GM12878 (cell line): ENCODE measurements around the gene RBM15. TPM values are rescaled to one million over a fixed set of nuclear protein-coding genes. Genes with fewer than 3 reads are reported as not detected.

Experiments used
- CHD2 ChIP-seq: IDR thresholded peaks from 2 replicates; pipeline ENCODE4 v1.6.1; 2011; ENCODE audit warnings: low read depth, low read length, improper control_type of control experiment, borderline replicate concordance
- FOXK2 ChIP-seq: fragments of 450-650 bp; IDR thresholded peaks from 2 replicates; pipeline ENCODE4 v1.6.1; 2017; ENCODE audit warnings: mild to moderate bottlenecking, moderate library complexity
- HDAC6 ChIP-seq: fragments of 200-600 bp; sonication (generic); IDR thresholded peaks from one replicate; pipeline ENCODE4 v1.8.0; 2017; ENCODE audit warnings: antibody characterized with exemption; ENCODE audit not compliant: unreplicated experiment
- HDGF ChIP-seq: fragments of 450-650 bp; IDR thresholded peaks from 2 replicates; pipeline ENCODE4 v1.6.1; 2016; ENCODE audit warnings: antibody characterized with exemption
- MEF2B ChIP-seq: fragments of 450-650 bp; IDR thresholded peaks from 2 replicates; pipeline ENCODE4 v1.6.1; 2018; ENCODE audit warnings: mild to moderate bottlenecking, moderate library complexity; ENCODE audit not compliant: partially characterized antibody, poor library complexity, severe bottlenecking
- MYC ChIP-seq: IDR thresholded peaks from 2 replicates; pipeline ENCODE4 v1.6.1; 2011; ENCODE audit warnings: mild to moderate bottlenecking, low read length, moderate library complexity, inconsistent platforms; ENCODE audit not compliant: insufficient read depth, insufficient replicate concordance, insufficient read length, severe bottlenecking
- RAD51 ChIP-seq: fragments of 450-650 bp; IDR thresholded peaks from 2 replicates; pipeline ENCODE4 v1.6.1; 2016; ENCODE audit warnings: moderate library complexity, mild to moderate bottlenecking, inconsistent platforms
- RELA ChIP-seq: fragments of 450-650 bp; IDR thresholded peaks from 2 replicates; pipeline ENCODE4 v1.8.0; 2014; ENCODE audit warnings: borderline replicate concordance; ENCODE audit not compliant: partially characterized antibody
- WRNIP1 ChIP-seq: IDR thresholded peaks from 2 replicates; pipeline ENCODE4 v1.6.1; 2011; ENCODE audit warnings: low read depth, low read length, improper control_type of control experiment, borderline replicate concordance
- polyA plus RNA-seq, 11 experiments: library from polyadenylated mRNA; depleted of rRNA in 4 of 11; unstranded in 6 of 11; stranded (reverse) in 5 of 11; fragments of >200 nt; fragmentation: Nextera tagmentation in 4 of 11; fragmentation: Illumina TruSeq in 1 of 11; extraction: Ambion mirVana in 4 of 11; extraction: Trizol in 1 of 11; gene quantifications; 1 replicate in 1 of 11; 2 replicates in 10 of 11; pipeline versions ENCODE4 v1.2.1 to v1.2.3, GENCODE V29; 2011 to 2016; ENCODE audit warnings: inconsistent platforms in 2 of 11, missing spikeins in 2 of 11, low read depth in 1 of 11
- total RNA-seq, 4 experiments: library from RNA; depleted of rRNA in 3 of 4; stranded (reverse); fragments of >200 nt in 3 of 4; fragmentation: Illumina TruSeq in 1 of 4; extraction: Trizol in 1 of 4; gene quantifications; 2 replicates each; pipeline versions ENCODE4 v1.2.1 to v1.2.3, GENCODE V29; 2013 to 2021
- TF ChIP-seq, protein P1 (sequence below): IDR thresholded peaks from 2 replicates; pipeline ENCODE4 v1.6.1; 2012; ENCODE audit warnings: mild to moderate bottlenecking, low read depth, low read length
- TF ChIP-seq, protein P2 (sequence below): IDR thresholded peaks from 2 replicates; pipeline ENCODE4 v1.6.1; 2011; ENCODE audit warnings: mild to moderate bottlenecking, low read depth, low read length, moderate library complexity; ENCODE audit not compliant: insufficient replicate concordance

The RBM15 gene
- total and polyA plus RNA-seq, 10 of the 15 experiments (the other 5 are each of a cell fraction or from before 2014, with no cell fraction given) = 3.1 to 63.2 (median 26.7) TPM

DNA sequence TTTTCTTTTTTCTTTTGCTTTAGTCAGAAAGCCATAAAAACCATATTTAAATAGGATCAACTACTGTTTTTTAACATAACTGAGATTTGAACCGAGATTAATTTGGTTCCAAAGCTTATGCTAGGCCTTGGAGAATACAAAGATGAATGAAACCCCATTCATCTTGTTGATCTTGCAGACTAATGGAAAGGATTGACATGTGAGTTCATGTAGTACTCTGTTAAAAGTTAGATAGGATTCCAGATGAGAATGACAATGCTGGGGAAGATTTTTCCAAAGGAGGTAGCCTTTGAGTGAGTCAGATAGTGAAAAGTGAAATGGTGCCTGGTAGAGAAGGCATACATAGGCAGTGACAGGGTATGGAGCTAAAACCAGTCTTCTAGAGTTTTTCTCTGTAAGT is 22.7 kb downstream of the RBM15 start (continued):
- TF ChIP-seq, protein P1, sequence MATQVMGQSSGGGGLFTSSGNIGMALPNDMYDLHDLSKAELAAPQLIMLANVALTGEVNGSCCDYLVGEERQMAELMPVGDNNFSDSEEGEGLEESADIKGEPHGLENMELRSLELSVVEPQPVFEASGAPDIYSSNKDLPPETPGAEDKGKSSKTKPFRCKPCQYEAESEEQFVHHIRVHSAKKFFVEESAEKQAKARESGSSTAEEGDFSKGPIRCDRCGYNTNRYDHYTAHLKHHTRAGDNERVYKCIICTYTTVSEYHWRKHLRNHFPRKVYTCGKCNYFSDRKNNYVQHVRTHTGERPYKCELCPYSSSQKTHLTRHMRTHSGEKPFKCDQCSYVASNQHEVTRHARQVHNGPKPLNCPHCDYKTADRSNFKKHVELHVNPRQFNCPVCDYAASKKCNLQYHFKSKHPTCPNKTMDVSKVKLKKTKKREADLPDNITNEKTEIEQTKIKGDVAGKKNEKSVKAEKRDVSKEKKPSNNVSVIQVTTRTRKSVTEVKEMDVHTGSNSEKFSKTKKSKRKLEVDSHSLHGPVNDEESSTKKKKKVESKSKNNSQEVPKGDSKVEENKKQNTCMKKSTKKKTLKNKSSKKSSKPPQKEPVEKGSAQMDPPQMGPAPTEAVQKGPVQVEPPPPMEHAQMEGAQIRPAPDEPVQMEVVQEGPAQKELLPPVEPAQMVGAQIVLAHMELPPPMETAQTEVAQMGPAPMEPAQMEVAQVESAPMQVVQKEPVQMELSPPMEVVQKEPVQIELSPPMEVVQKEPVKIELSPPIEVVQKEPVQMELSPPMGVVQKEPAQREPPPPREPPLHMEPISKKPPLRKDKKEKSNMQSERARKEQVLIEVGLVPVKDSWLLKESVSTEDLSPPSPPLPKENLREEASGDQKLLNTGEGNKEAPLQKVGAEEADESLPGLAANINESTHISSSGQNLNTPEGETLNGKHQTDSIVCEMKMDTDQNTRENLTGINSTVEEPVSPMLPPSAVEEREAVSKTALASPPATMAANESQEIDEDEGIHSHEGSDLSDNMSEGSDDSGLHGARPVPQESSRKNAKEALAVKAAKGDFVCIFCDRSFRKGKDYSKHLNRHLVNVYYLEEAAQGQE = no peak
- TF ChIP-seq MYC (no peak), HDGF (no peak), FOXK2 (no peak), MEF2B (no peak), RELA (no peak), WRNIP1 (no peak), RAD51 (no peak), CHD2 (no peak), HDAC6 (no peak)
- TF ChIP-seq, protein P2, sequence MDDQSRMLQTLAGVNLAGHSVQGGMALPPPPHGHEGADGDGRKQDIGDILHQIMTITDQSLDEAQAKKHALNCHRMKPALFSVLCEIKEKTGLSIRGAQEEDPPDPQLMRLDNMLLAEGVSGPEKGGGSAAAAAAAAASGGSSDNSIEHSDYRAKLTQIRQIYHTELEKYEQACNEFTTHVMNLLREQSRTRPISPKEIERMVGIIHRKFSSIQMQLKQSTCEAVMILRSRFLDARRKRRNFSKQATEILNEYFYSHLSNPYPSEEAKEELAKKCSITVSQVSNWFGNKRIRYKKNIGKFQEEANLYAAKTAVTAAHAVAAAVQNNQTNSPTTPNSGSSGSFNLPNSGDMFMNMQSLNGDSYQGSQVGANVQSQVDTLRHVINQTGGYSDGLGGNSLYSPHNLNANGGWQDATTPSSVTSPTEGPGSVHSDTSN = no peak
